ENCODE data around the gene RNF5.

The RNF5 gene

GRCh38 chr6:32218167-32218566 lies 40.0 kb downstream of the RNF5 start:
- no peaks in the 10 kb centered on the region for H3K27me3 ChIP-seq (ENCODE audit: insufficient read depth, low read length)
- WGBS: 83% methylated on average over 7 of the region's 7 CpGs
- H3K4me3 ChIP-seq (ENCODE audit: low read length): no peak overlapping the region
- H3K4me1 ChIP-seq (ENCODE audit: insufficient read depth, low read length): no peaks in the 10 kb centered on the region
- H3K27ac ChIP-seq (ENCODE audit: low read depth, low read length): no peak overlapping the region
- H3K36me3 ChIP-seq (ENCODE audit: insufficient read depth, low read length): no peaks in the 10 kb centered on the region
- no peaks in the 10 kb centered on the region for H3K9me3 ChIP-seq (ENCODE audit: insufficient read depth, low read depth, low read length)
- H3K9ac ChIP-seq (ENCODE audit: low read depth, low read length): no peak overlapping the region

GRCh38 chr6:32220021-32220420 lies 41.8 kb downstream of the RNF5 start:
- Histone ChIP-seq H3K27ac (ENCODE audit: low read depth, low read length) (no peak overlapping the region), H3K4me1 (ENCODE audit: insufficient read depth, low read length) (no peaks in the 10 kb centered on the region), H3K9me3 (ENCODE audit: insufficient read depth, low read depth, low read length) (no peaks in the 10 kb centered on the region), H3K27me3 (ENCODE audit: insufficient read depth, low read length) (no peaks in the 10 kb centered on the region), H3K36me3 (ENCODE audit: insufficient read depth, low read length) (no peaks in the 10 kb centered on the region), H3K4me3 (ENCODE audit: low read length) (no peak overlapping the region), H3K9ac (ENCODE audit: low read depth, low read length) (no peak overlapping the region)
- WGBS: 86% methylated on average over 4 of the region's 4 CpGs

GRCh38 chr6:32222333-32223230 lies 44.4 kb downstream of the RNF5 start:
- Histone ChIP-seq H3K9ac (ENCODE audit: low read depth, low read length) (no peak overlapping the region), H3K36me3 (ENCODE audit: insufficient read depth, low read length) (no peaks in the 10 kb centered on the region), H3K4me3 (ENCODE audit: low read length) (no peak overlapping the region), H3K27ac (ENCODE audit: low read depth, low read length) (no peak overlapping the region), H3K9me3 (ENCODE audit: insufficient read depth, low read depth, low read length) (no peaks in the 10 kb centered on the region), H3K27me3 (ENCODE audit: insufficient read depth, low read length) (peaks cover 8% of the 10 kb centered on the region), H3K4me1 (ENCODE audit: insufficient read depth, low read length) (no peaks in the 10 kb centered on the region)
- WGBS: 92% methylated on average over 8 of the region's 8 CpGs

- no peaks in the 10 kb centered on the region for H3K36me3 ChIP-seq (ENCODE audit: insufficient read depth, low read length)
- H3K27ac ChIP-seq (ENCODE audit: low read depth, low read length): no peak within 1 kb of the TSS
- 64% methylated on average over 20 of the region's 20 CpGs for WGBS
- H3K9me3 ChIP-seq (ENCODE audit: insufficient read depth, low read depth, low read length): no peaks in the 10 kb centered on the region
- no peak within 1 kb of the TSS for H3K9ac ChIP-seq (ENCODE audit: low read depth, low read length)
- no peak within 1 kb of the TSS for H3K4me3 ChIP-seq (ENCODE audit: low read length)
- peaks cover 8% of the 10 kb centered on the region for H3K27me3 ChIP-seq (ENCODE audit: insufficient read depth, low read length)
- H3K4me1 ChIP-seq (ENCODE audit: insufficient read depth, low read length): no peaks in the 10 kb centered on the region
Measured at GRCh38 chr6:32223258-32224235, 45.3 kb downstream of the RNF5 start, which contains the start of gene NOTCH4. TSS of gene NOTCH4 (minus strand) at chr6:32224067. CDS start at chr6:32223928, 139 bp downstream.

- H3K27me3 ChIP-seq (ENCODE audit: insufficient read depth, low read length): peaks cover 8% of the 10 kb centered on the region
- no peaks in the 10 kb centered on the region for H3K4me1 ChIP-seq (ENCODE audit: insufficient read depth, low read length)
- no peak overlapping the region for H3K27ac ChIP-seq (ENCODE audit: low read depth, low read length)
- no peak overlapping the region for H3K4me3 ChIP-seq (ENCODE audit: low read length)
- WGBS: 87% methylated on average over 2 of the region's 2 CpGs
- no peaks in the 10 kb centered on the region for H3K9me3 ChIP-seq (ENCODE audit: insufficient read depth, low read depth, low read length)
- H3K9ac ChIP-seq (ENCODE audit: low read depth, low read length): no peak overlapping the region
- no peaks in the 10 kb centered on the region for H3K36me3 ChIP-seq (ENCODE audit: insufficient read depth, low read length)
Measured at GRCh38 chr6:32224696-32225095, 46.5 kb downstream of the RNF5 start.

GRCh38 chr6:32226434-32226833 lies 48.2 kb downstream of the RNF5 start:
- Histone ChIP-seq H3K4me1 (ENCODE audit: insufficient read depth, low read length) (no peaks in the 10 kb centered on the region), H3K27ac (ENCODE audit: low read depth, low read length) (no peak overlapping the region), H3K36me3 (ENCODE audit: insufficient read depth, low read length) (no peaks in the 10 kb centered on the region), H3K9me3 (ENCODE audit: insufficient read depth, low read depth, low read length) (no peaks in the 10 kb centered on the region), H3K9ac (ENCODE audit: low read depth, low read length) (no peak overlapping the region), H3K27me3 (ENCODE audit: insufficient read depth, low read length) (peaks cover 8% of the 10 kb centered on the region), H3K4me3 (ENCODE audit: low read length) (no peak overlapping the region)
- WGBS: 85% methylated on average over 7 of the region's 7 CpGs

All from HUES64 (cell line).